Measurements from ENCODE around the gene SH2D5.
"Not testable (repeated sequence)": the region's sequence is repeated elsewhere in the genome, so short reads cannot be mapped to it uniquely, and the experiment has no call there.

The SH2D5 gene

DNA sequence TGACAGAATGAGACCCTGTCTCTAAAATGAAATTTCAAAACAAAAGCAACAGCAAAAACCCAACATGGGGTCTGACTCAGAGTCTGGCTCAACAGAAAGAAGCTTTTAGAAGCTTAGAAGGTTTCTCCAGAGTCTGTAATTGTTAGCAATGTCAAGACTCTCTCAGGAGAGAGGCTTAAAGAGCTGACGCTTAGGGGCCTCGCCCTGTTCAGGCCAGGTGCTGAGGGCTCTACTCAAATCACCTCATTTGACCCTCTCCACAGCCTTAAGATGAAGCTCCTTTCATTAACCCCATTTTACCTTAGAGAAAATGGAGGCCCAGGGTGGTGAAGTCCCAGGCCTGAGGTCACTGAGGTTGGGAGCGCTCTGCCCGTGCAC lies 9.4 kb downstream of the SH2D5 start:
- Mint-ChIP-seq H3K9me3 (no peaks in the 10 kb centered on the region), H3K4me1 (peaks cover 9% of the 10 kb centered on the region), H3K27ac (no peak overlapping the region), H3K4me3 (no peak overlapping the region), H3K27me3 (peaks cover 27% of the 10 kb centered on the region)
- DNase-seq (no peak), ATAC-seq (no peak)

- Mint-ChIP-seq H3K9me3 (no peaks in the 10 kb centered on the region), H3K4me1 (peaks cover 17% of the 10 kb centered on the region), H3K4me3 (no peak overlapping the region), H3K27ac (no peak overlapping the region), H3K27me3 (peaks cover 39% of the 10 kb centered on the region)
- no peak for ATAC-seq
- no peak for DNase-seq
Observed at GRCh38 chr1:20721117-20722061, 11.1 kb downstream of the SH2D5 start.

- H3K27me3 Mint-ChIP-seq, result peaks cover 46% of the 10 kb centered on the region
- H3K27ac Mint-ChIP-seq, result no peak overlapping the region
- H3K4me1 Mint-ChIP-seq, result peaks cover 21% of the 10 kb centered on the region
- no peak overlapping the region for H3K4me3 Mint-ChIP-seq
- DNase-seq (no peak), ATAC-seq (no peak)
- no peaks in the 10 kb centered on the region for H3K9me3 Mint-ChIP-seq
Observed at GRCh38 chr1:20720631-20721091, 11.8 kb downstream of the SH2D5 start.

GRCh38 chr1:20719871-20720620 lies 12.5 kb downstream of the SH2D5 start:
- peaks cover 52% of the 10 kb centered on the region for H3K27me3 Mint-ChIP-seq
- H3K27ac Mint-ChIP-seq, result no peak overlapping the region
- no peak overlapping the region for H3K4me3 Mint-ChIP-seq
- DNase-seq (no peak), ATAC-seq (no peak)
- H3K4me1 Mint-ChIP-seq, result peaks cover 21% of the 10 kb centered on the region
- H3K9me3 Mint-ChIP-seq, result no peaks in the 10 kb centered on the region

- peaks cover 21% of the 10 kb centered on the region for H3K4me1 Mint-ChIP-seq
- peaks cover 57% of the 10 kb centered on the region for H3K27me3 Mint-ChIP-seq
- no peaks in the 10 kb centered on the region for H3K9me3 Mint-ChIP-seq
- DNase-seq (no peak), ATAC-seq (no peak)
- H3K27ac Mint-ChIP-seq, result no peak overlapping the region
- H3K4me3 Mint-ChIP-seq, result no peak overlapping the region
Observed at GRCh38 chr1:20719261-20719660, 13.2 kb downstream of the SH2D5 start.

DNA sequence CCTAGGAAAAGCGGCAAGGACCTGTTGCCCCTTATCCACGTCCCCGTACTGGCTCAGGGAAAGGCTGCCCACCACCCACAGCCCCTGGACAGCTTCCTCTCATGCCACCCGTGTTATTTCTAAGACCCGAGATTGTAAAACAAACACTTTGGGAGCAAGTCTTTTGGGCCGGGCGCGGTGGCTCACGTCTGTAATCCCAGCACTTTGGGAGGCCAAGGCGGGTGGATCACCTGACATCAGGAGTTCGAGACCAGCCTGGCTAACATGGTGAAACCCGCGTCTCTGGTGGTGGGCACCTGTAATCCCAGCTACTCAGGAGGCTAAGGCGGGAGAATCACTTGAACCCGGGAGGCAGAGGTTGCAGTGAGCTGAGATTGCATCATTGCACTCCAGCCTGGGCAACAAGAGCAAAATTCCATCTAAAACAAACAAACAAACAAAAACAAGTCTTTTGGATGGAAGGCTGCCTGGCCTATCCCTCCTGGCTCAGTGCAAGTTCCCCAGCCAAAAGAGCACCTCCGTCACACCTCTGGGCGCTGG lies 14.1 kb downstream of the SH2D5 start:
- DNase-seq, result not testable (repeated sequence)
- peaks cover 57% of the 10 kb centered on the region for H3K27me3 Mint-ChIP-seq

GRCh38 chr1:20717452-20718342 lies 14.8 kb downstream of the SH2D5 start, which contains the start of gene KIF17:
Gene KIF17 (minus strand): TSS chr1:20718007. CDS start chr1:20717706, 301 bp downstream.
- Mint-ChIP-seq H3K27me3 (peaks cover 57% of the 10 kb centered on the region), H3K4me3 (peak within 1 kb of the TSS; percentile 68 to 78), H3K9me3 (no peaks in the 10 kb centered on the region), H3K27ac (no peak within 1 kb of the TSS), H3K4me1 (peaks cover 21% of the 10 kb centered on the region)
- peak; percentile 69 for ATAC-seq
- peak; percentile 54 to 58 for DNase-seq

More for the DNA sequence above, 14.1 kb downstream of the SH2D5 start:
- H3K9me3 Mint-ChIP-seq, H3K27ac Mint-ChIP-seq, ATAC-seq: not testable (repeated sequence)
- H3K4me1 Mint-ChIP-seq, result peaks cover 21% of the 10 kb centered on the region
- H3K4me3 Mint-ChIP-seq, result peak overlapping the region; percentile 68 to 78

GRCh38 chr1:20716232-20716631 lies 16.3 kb downstream of the SH2D5 start:
- Mint-ChIP-seq H3K4me1 (peaks cover 21% of the 10 kb centered on the region), H3K4me3 (peak overlapping the region; percentile 8 to 9), H3K9me3 (no peaks in the 10 kb centered on the region), H3K27ac (no peak overlapping the region), H3K27me3 (peaks cover 57% of the 10 kb centered on the region)
- ATAC-seq (no peak), DNase-seq (no peak)

DNA sequence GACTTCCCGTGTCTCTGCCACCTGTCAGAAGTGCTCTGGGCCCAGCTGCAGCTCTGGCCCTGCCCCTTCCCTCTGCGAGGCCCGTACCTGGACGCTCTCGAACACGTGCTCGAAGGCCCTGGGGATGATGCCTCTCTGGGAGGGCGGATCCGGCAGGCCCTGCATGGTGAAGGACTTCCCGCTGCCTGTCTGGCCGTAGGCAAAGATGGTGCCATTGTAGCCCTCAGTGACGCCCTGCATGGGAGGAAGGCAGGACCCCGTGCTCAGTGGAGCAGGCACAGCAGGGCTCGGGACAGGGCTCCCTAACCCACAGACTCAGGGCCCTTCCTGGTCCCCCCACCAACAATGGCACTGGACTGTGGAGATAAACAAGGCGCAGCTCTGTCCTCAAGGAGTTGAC lies 17.1 kb downstream of the SH2D5 start:
- no peak overlapping the region for H3K27ac Mint-ChIP-seq
- H3K4me3 Mint-ChIP-seq, result no peak overlapping the region
- no peaks in the 10 kb centered on the region for H3K9me3 Mint-ChIP-seq
- no peak for DNase-seq
- H3K4me1 Mint-ChIP-seq, result peaks cover 21% of the 10 kb centered on the region
- ATAC-seq, result no peak
- H3K27me3 Mint-ChIP-seq, result peaks cover 55% of the 10 kb centered on the region

DNA sequence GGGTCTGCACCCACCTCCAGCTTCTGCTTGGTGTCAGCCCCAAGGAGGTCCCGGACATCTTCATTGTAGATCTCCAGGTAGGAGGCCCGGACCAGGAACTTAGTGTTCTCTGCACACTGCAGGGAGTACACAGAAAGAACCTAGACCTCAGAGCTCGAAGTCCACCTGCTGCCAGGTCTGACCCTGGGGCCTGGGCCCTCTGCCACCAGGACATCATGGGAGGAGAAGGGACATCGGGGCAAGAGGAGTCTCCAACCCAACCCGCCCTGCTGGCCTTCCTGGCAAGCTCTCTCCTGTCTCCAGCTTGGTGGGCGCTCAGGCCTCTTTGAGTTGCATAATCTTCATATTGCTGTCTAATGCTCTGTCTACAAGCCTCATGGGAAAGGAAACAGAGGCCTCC lies 19.1 kb downstream of the SH2D5 start:
- peaks cover 38% of the 10 kb centered on the region for H3K27me3 Mint-ChIP-seq
- ATAC-seq, result no peak
- no peaks in the 10 kb centered on the region for H3K9me3 Mint-ChIP-seq
- no peak for DNase-seq
- no peak overlapping the region for H3K27ac Mint-ChIP-seq
- peaks cover 16% of the 10 kb centered on the region for H3K4me1 Mint-ChIP-seq
- H3K4me3 Mint-ChIP-seq, result no peak overlapping the region

DNA sequence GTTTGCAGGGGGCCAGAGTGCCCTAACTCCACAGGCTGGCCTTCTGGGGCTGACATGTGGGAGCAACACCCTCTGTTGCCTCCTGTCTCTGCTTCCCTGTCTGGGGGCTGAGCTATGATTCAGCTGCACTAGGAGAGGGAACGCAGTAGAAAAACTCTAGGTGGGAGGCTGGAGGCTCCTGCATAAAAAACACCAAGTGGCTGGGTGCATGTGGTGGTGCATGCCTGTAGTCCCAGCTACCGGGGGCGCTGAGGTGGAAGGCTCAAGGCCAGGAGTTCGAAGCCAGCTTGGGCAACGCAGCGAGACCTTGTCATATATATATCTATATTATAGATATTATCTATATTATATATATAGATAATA lies 20.3 kb downstream of the SH2D5 start:
- H3K4me1 Mint-ChIP-seq, result peaks cover 10% of the 10 kb centered on the region
- no peak overlapping the region for H3K27ac Mint-ChIP-seq
- DNase-seq (no peak), ATAC-seq (no peak)
- H3K4me3 Mint-ChIP-seq, result no peak overlapping the region
- H3K27me3 Mint-ChIP-seq, result peaks cover 27% of the 10 kb centered on the region
- H3K9me3 Mint-ChIP-seq, result no peaks in the 10 kb centered on the region

GRCh38 chr1:20711285-20712214 lies 21.0 kb downstream of the SH2D5 start:
- no peak for DNase-seq
- Mint-ChIP-seq H3K27ac (no peak overlapping the region), H3K4me1 (peaks cover 6% of the 10 kb centered on the region), H3K27me3 (peaks cover 20% of the 10 kb centered on the region), H3K4me3 (no peak overlapping the region), H3K9me3 (no peaks in the 10 kb centered on the region)
- ATAC-seq, result peak; percentile 61

DNA sequence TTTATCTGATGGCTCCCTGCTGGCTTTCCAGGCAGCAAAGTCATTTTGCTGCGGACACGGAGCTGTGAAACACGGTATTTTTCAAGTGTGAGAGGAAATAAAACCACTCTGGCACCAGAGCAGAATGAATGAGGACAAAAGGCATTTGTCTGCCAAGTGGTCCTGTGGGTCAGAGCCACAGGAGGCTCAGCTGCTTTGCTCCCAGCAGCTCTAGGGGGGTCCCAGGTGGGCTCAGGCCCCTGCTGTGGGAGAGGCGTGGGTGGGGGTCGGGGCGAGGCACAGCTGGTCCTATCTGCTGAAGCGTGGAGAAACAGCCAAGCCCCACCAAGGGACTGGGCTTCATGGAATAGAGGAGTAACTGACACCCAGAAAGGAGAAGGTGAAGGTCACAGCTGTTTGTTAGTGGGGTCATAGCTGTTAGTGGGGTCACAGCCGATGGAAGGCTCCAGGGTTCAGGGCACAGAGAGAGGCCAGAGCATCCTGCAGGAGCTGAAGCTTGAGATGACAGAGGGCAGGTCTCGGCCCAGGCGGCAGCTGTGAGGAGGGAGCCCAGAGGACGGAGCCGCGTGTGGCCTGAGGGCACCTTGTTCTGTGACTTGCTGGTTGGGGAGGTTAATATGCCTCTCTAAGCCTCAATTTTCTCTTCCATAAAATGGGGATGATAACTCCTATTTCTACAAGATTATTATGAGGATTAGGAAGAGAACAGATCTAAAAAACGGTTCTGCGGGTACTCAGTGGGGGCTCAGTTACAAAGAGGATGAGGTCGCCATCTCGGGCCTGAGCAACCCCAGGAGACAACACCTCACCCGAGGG lies 21.8 kb downstream of the SH2D5 start:
- H3K27ac Mint-ChIP-seq, result no peak overlapping the region

More for the DNA sequence above, 21.8 kb downstream of the SH2D5 start:
- Mint-ChIP-seq H3K9me3 (no peaks in the 10 kb centered on the region), H3K4me3 (no peak overlapping the region), H3K27me3 (peaks cover 11% of the 10 kb centered on the region), H3K4me1 (no peaks in the 10 kb centered on the region)
- ATAC-seq (no peak), DNase-seq (no peak)
